ENCODE results near the gene TARS3.
A peak's percentile ranks its signal among the peaks of the same experiment; 100 is the strongest.

Gene TARS3

GRCh38 chr15:101664303-101664913, 59.9 kb downstream of the TARS3 start:
- H3K36me3 ChIP-seq (replicated peaks; ENCODE audit: low read depth, low read length): no peaks in the 10 kb centered on the region
- TF ChIP-seq CTCF (IDR thresholded peaks at IDR 0.05; ENCODE audit: low read depth, low read length) (peak; percentile 13; the same call in 1 of the 2 replicates), EZH2phosphoT487 (IDR thresholded peaks at IDR 0.05; ENCODE audit: low read depth) (no peak)
- no peaks in the 10 kb centered on the region for H3K9me3 ChIP-seq (ENCODE audit: insufficient read depth, low read length)
- H3K27ac ChIP-seq (ENCODE audit: low read length): no peak overlapping the region
- no peaks in the 10 kb centered on the region for H3K27me3 ChIP-seq (ENCODE audit: low read depth, low read length)
- H4K20me1 ChIP-seq (ENCODE audit: insufficient read depth, low read length): no peaks in the 10 kb centered on the region
- H3K4me3 ChIP-seq (ENCODE audit: low read length): no peak overlapping the region
- H2AFZ ChIP-seq (ENCODE audit: low read depth, low read length): no peak overlapping the region
- H3K4me1 ChIP-seq (ENCODE audit: low read length): peaks cover 6% of the 10 kb centered on the region
- no peaks in the 10 kb centered on the region for H3K79me2 ChIP-seq (ENCODE audit: low read length)
- no peak overlapping the region for H3K9ac ChIP-seq (ENCODE audit: low read length)
- H3K4me2 ChIP-seq (ENCODE audit: low read length): no peak overlapping the region

GRCh38 chr15:101662203-101662602, 62.1 kb downstream of the TARS3 start:
- no peak for TF ChIP-seq CTCF (IDR thresholded peaks at IDR 0.05; ENCODE audit: low read depth, low read length)
- no peak for TF ChIP-seq EZH2phosphoT487 (IDR thresholded peaks at IDR 0.05; ENCODE audit: low read depth)
- H3K4me3 ChIP-seq (ENCODE audit: low read length): no peak overlapping the region
- no peaks in the 10 kb centered on the region for H4K20me1 ChIP-seq (ENCODE audit: insufficient read depth, low read length)
- H3K36me3 ChIP-seq (replicated peaks; ENCODE audit: low read depth, low read length): no peaks in the 10 kb centered on the region
- H3K79me2 ChIP-seq (ENCODE audit: low read length): no peaks in the 10 kb centered on the region
- no peak overlapping the region for H3K4me2 ChIP-seq (ENCODE audit: low read length)
- no peak overlapping the region for H2AFZ ChIP-seq (ENCODE audit: low read depth, low read length)
- H3K27me3 ChIP-seq (ENCODE audit: low read depth, low read length): no peaks in the 10 kb centered on the region
- H3K9me3 ChIP-seq (ENCODE audit: insufficient read depth, low read length): no peaks in the 10 kb centered on the region
- H3K27ac ChIP-seq (ENCODE audit: low read length): no peak overlapping the region
- H3K9ac ChIP-seq (ENCODE audit: low read length): no peak overlapping the region
- no peaks in the 10 kb centered on the region for H3K4me1 ChIP-seq (ENCODE audit: low read length)

- Histone ChIP-seq H3K79me2 (ENCODE audit: low read length) (no peaks in the 10 kb centered on the region), H3K27ac (ENCODE audit: low read length) (no peak overlapping the region), H3K9me3 (ENCODE audit: insufficient read depth, low read length) (no peaks in the 10 kb centered on the region), H3K9ac (ENCODE audit: low read length) (no peak overlapping the region), H3K36me3 (replicated peaks; ENCODE audit: low read depth, low read length) (no peaks in the 10 kb centered on the region), H2AFZ (ENCODE audit: low read depth, low read length) (no peak overlapping the region), H3K4me2 (ENCODE audit: low read length) (no peak overlapping the region), H3K4me3 (ENCODE audit: low read length) (no peak overlapping the region), H3K27me3 (ENCODE audit: low read depth, low read length) (no peaks in the 10 kb centered on the region), H4K20me1 (ENCODE audit: insufficient read depth, low read length) (no peaks in the 10 kb centered on the region), H3K4me1 (ENCODE audit: low read length) (no peaks in the 10 kb centered on the region)
- TF ChIP-seq EZH2phosphoT487 (IDR thresholded peaks at IDR 0.05; ENCODE audit: low read depth) (no peak), CTCF (IDR thresholded peaks at IDR 0.05; ENCODE audit: low read depth, low read length) (no peak)
These were observed 64.3 kb downstream of the TARS3 start for GRCh38 chr15:101660005-101660404.

GRCh38 chr15:101657968-101658784, 66.1 kb downstream of the TARS3 start:
- no peak overlapping the region for H3K4me2 ChIP-seq (ENCODE audit: low read length)
- no peaks in the 10 kb centered on the region for H3K27me3 ChIP-seq (ENCODE audit: low read depth, low read length)
- no peak overlapping the region for H3K27ac ChIP-seq (ENCODE audit: low read length)
- H3K4me1 ChIP-seq (ENCODE audit: low read length): peaks cover 16% of the 10 kb centered on the region
- TF ChIP-seq EZH2phosphoT487 (IDR thresholded peaks at IDR 0.05; ENCODE audit: low read depth) (no peak), CTCF (IDR thresholded peaks at IDR 0.05; ENCODE audit: low read depth, low read length) (no peak)
- H2AFZ ChIP-seq (ENCODE audit: low read depth, low read length): no peak overlapping the region
- H3K9me3 ChIP-seq (ENCODE audit: insufficient read depth, low read length): no peaks in the 10 kb centered on the region
- H3K4me3 ChIP-seq (ENCODE audit: low read length): no peak overlapping the region
- no peaks in the 10 kb centered on the region for H3K36me3 ChIP-seq (replicated peaks; ENCODE audit: low read depth, low read length)
- H3K9ac ChIP-seq (ENCODE audit: low read length): no peak overlapping the region
- no peaks in the 10 kb centered on the region for H4K20me1 ChIP-seq (ENCODE audit: insufficient read depth, low read length)
- H3K79me2 ChIP-seq (ENCODE audit: low read length): peaks cover under 1% of the 10 kb centered on the region; the same call in 1 of the 2 replicates

Data from OCI-LY3 (cell line).